GM12878 (cell line): ENCODE results near the gene ANXA10. TPM values are rescaled to one million over a fixed set of nuclear protein-coding genes. Genes with fewer than 3 reads are reported as not detected.

Source experiments
- ATAC-seq: fragments of 200-7000 bp; cut with Tn5 transposase; 3 replicates; pipeline ENCODE4 v1.9.1; 2020; ENCODE audit warnings: mild to moderate bottlenecking, moderate library complexity
- BruUV-seq: library from RNA; stranded (reverse); fragments of 400-500 nt; replicated peaks from 2 replicates; lab custom pipeline; 2021; lab: Mats Ljungman, UMichigan
- CTCF ChIA-PET: fragments of 300-600 bp; sonication (Branson Sonifier 250); formaldehyde crosslinking; extraction: SDS; loops from one replicate; lab custom pipeline; 2021; ENCODE audit warnings: inconsistent platforms; lab: Yijun Ruan, JAX
- POLR2A ChIA-PET: fragments of 350-600 bp; formaldehyde crosslinking; extraction: SDS; loops from one replicate; lab custom pipeline; 2021; ENCODE audit warnings: inconsistent platforms; lab: Charles Lee
- RAD21 ChIA-PET: fragments of 300-600 bp; sonication (Branson Sonifier 250); formaldehyde crosslinking; loops from one replicate; lab custom pipeline; 2023; ENCODE audit warnings: antibody characterized with exemption; ENCODE audit not compliant: unreplicated experiment; lab: Charles Lee
- SMC1A ChIA-PET: fragments of 300-600 bp; sonication (Branson Sonifier 250); formaldehyde crosslinking; loops from one replicate; lab custom pipeline; 2023; ENCODE audit not compliant: unreplicated experiment, uncharacterized antibody; lab: Charles Lee
- DNase-seq: peaks from one replicate; pipeline ENCODE4 v3.0.0-alpha.2; 2011; ENCODE audit warnings: low read depth, low spot score
- FAIRE-seq: peaks from 3 replicates; lab custom pipeline; 2011; peaks lifted over from hg19 to GRCh38; lab: Jason Lieb, UNC
- H2AFZ ChIP-seq: 2 replicates; pipeline ENCODE4 v1.6.0; 2011; ENCODE audit warnings: low read depth, low read length, control low read depth; ENCODE audit not compliant: control insufficient read depth
- H3K27ac ChIP-seq: 2 replicates; pipeline ENCODE4 v1.5.1; 2011; ENCODE audit warnings: control low read depth; ENCODE audit not compliant: control insufficient read depth, insufficient read depth
- H3K27me3 ChIP-seq, 2 experiments: replicated peaks in 1 of 2; 2 replicates each; pipeline versions ENCODE4 v1.6.0 to v1.6.1; 2011; ENCODE audit warnings: low read length in 1 of 2; ENCODE audit not compliant: control insufficient read depth in 2 of 2, insufficient read depth in 2 of 2
- H3K36me3 ChIP-seq, 2 experiments: 2 replicates each; pipeline ENCODE4 v1.5.1; 2011; ENCODE audit warnings: low read length in 1 of 2; ENCODE audit not compliant: control insufficient read depth in 2 of 2, insufficient read depth in 2 of 2
- H3K4me1 ChIP-seq: 2 replicates; pipeline ENCODE4 v1.6.1; 2011; ENCODE audit warnings: mild to moderate bottlenecking, low read length, moderate library complexity, mixed read lengths; ENCODE audit not compliant: control insufficient read depth, insufficient read depth
- H3K4me2 ChIP-seq: 2 replicates; pipeline ENCODE4 v1.6.0; 2011; ENCODE audit warnings: control low read depth; ENCODE audit not compliant: control insufficient read depth, insufficient read depth
- H3K4me3 ChIP-seq: fragments of 200-600 bp; sonication (generic); 2 replicates; pipeline ENCODE4 v1.5.1; 2016
- H3K79me2 ChIP-seq: 2 replicates; pipeline ENCODE4 v1.6.0; 2011; ENCODE audit warnings: low read length; ENCODE audit not compliant: control insufficient read depth, insufficient read depth
- H3K9ac ChIP-seq: 2 replicates; pipeline ENCODE4 v1.8.0; 2011; ENCODE audit warnings: low read length, control low read depth, mixed read lengths; ENCODE audit not compliant: control insufficient read depth, insufficient read depth
- H3K9me3 ChIP-seq: replicated peaks from 3 replicates; pipeline ENCODE4 v1.5.1; 2011; ENCODE audit warnings: mild to moderate bottlenecking, low read length; ENCODE audit not compliant: control insufficient read depth, insufficient read depth
- H4K20me1 ChIP-seq: 2 replicates; pipeline ENCODE4 v1.6.0; 2011; ENCODE audit not compliant: control insufficient read depth, insufficient read depth
- BACH1 ChIP-seq: fragments of 450-650 bp; IDR thresholded peaks from 2 replicates; pipeline ENCODE4 v1.6.1; 2017; ENCODE audit warnings: mild to moderate bottlenecking, borderline replicate concordance
- CHD1 ChIP-seq: IDR thresholded peaks from 2 replicates; pipeline ENCODE4 v1.6.1; 2012; ENCODE audit warnings: low read depth, low read length, improper control_type of control experiment
- CTCF ChIP-seq, 3 experiments: IDR thresholded peaks in 2 of 3; conservative IDR thresholded peaks in 1 of 3; 2 replicates each; pipeline ENCODE4 v1.5.1; 2011; ENCODE audit warnings: low read depth in 3 of 3, low read length in 3 of 3, mild to moderate bottlenecking in 3 of 3, control low read depth in 2 of 3, moderate library complexity in 2 of 3, inconsistent platforms in 1 of 3, mixed read lengths in 1 of 3; ENCODE audit not compliant: control insufficient read depth in 2 of 3, insufficient read depth in 1 of 3; ENCODE audit errors: extremely low read depth in 1 of 3
- GATAD2B ChIP-seq: fragments of 450-650 bp; conservative IDR thresholded peaks from 2 replicates; pipeline ENCODE4 v1.6.1; 2017; ENCODE audit warnings: low read depth, mild to moderate bottlenecking, moderate library complexity
- KLF5 ChIP-seq: fragments of 450-650 bp; IDR thresholded peaks from 2 replicates; pipeline ENCODE4 v1.6.1; 2014; ENCODE audit warnings: mild to moderate bottlenecking; ENCODE audit not compliant: partially characterized antibody
- MYC ChIP-seq: IDR thresholded peaks from 2 replicates; pipeline ENCODE4 v1.6.1; 2011; ENCODE audit warnings: mild to moderate bottlenecking, low read length, moderate library complexity, inconsistent platforms; ENCODE audit not compliant: insufficient read depth, insufficient replicate concordance, insufficient read length, severe bottlenecking
- PAX8 ChIP-seq: fragments of 450-650 bp; IDR thresholded peaks from 2 replicates; pipeline ENCODE4 v1.6.1; 2017; ENCODE audit warnings: mild to moderate bottlenecking, moderate library complexity
- PKNOX1 ChIP-seq: fragments of 450-650 bp; IDR thresholded peaks from 2 replicates; pipeline ENCODE4 v1.6.1; 2016; ENCODE audit warnings: mild to moderate bottlenecking
- SMAD5 ChIP-seq: IDR thresholded peaks from 2 replicates; pipeline ENCODE4 v1.6.1; 2016; ENCODE audit warnings: antibody characterized with exemption, low read depth
- SP1 ChIP-seq: IDR thresholded peaks from one replicate; pipeline ENCODE4 v1.6.1; 2011; ENCODE audit warnings: low read depth, low read length
- SPI1 ChIP-seq: IDR thresholded peaks from 2 replicates; pipeline ENCODE4 v1.6.1; 2011; ENCODE audit warnings: low read depth, mild to moderate bottlenecking, low read length, moderate library complexity, borderline replicate concordance; ENCODE audit not compliant: insufficient read depth
- STAT1 ChIP-seq: fragments of 450-650 bp; conservative IDR thresholded peaks from 2 replicates; pipeline ENCODE4 v1.6.1; 2014; ENCODE audit warnings: antibody characterized with exemption, mild to moderate bottlenecking
- WGBS: methylation state at CpG from one replicate; pipeline ENCODE4 v1.1.6; 2016; ENCODE audit warnings: low lambda C conversion rate; ENCODE audit not compliant: insufficient replicate concordance, insufficient coverage; ENCODE audit errors: missing lambda C conversion rate; 5-methylcytosine and 5-hydroxymethylcytosine counted together
- in situ Hi-C: fragments of 300-500 bp; cut with MboI; formaldehyde crosslinking; loops from 9 replicates; pipeline ENCODE4 v1.14.3; 2018; ENCODE audit warnings: mixed read lengths
- intact Hi-C: fragments of 100-400 bp; cut with micrococcal nuclease; formaldehyde crosslinking; loops from one replicate; pipeline ENCODE4 v1.14.2; 2022; ENCODE audit not compliant: unreplicated experiment
- polyA plus RNA-seq, 11 experiments: library from polyadenylated mRNA; depleted of rRNA in 4 of 11; unstranded in 6 of 11; stranded (reverse) in 5 of 11; fragments of >200 nt; fragmentation: Nextera tagmentation in 4 of 11; fragmentation: Illumina TruSeq in 1 of 11; extraction: Ambion mirVana in 4 of 11; extraction: Trizol in 1 of 11; gene quantifications; 1 replicate in 1 of 11; 2 replicates in 10 of 11; pipeline versions ENCODE4 v1.2.1 to v1.2.3, GENCODE V29; 2011 to 2016; ENCODE audit warnings: inconsistent platforms in 2 of 11, missing spikeins in 2 of 11, low read depth in 1 of 11
- total RNA-seq, 4 experiments: library from RNA; depleted of rRNA in 3 of 4; stranded (reverse); fragments of >200 nt in 3 of 4; fragmentation: Illumina TruSeq in 1 of 4; extraction: Trizol in 1 of 4; gene quantifications; 2 replicates each; pipeline versions ENCODE4 v1.2.1 to v1.2.3, GENCODE V29; 2013 to 2021
- TF ChIP-seq, protein P1 (sequence below): fragments of 450-650 bp; IDR thresholded peaks from 2 replicates; pipeline ENCODE4 v1.6.1; 2018; ENCODE audit warnings: mild to moderate bottlenecking, low read depth, moderate library complexity; ENCODE audit not compliant: partially characterized antibody
- TF ChIP-seq, protein P2 (sequence below): fragments of 150-350 bp; IDR thresholded peaks from 2 replicates; pipeline ENCODE4 v1.6.1; 2016; ENCODE audit warnings: low read depth, low read length

ANXA10 gene
- total and polyA plus RNA-seq, 10 of the 15 experiments (the other 5 are each of a cell fraction or from before 2014, with no cell fraction given): not detected

GRCh38 chr4:168151327-168151726, 59.0 kb downstream of the ANXA10 start:
- 25% methylated on average over 3 of the region's 3 CpGs for WGBS
- Histone ChIP-seq H3K36me3 (no peaks in the 10 kb centered on the region), H3K4me2 (no peak overlapping the region), H3K9ac (no peak overlapping the region), H4K20me1 (no peaks in the 10 kb centered on the region), H3K4me1 (no peaks in the 10 kb centered on the region), H3K27ac (no peak overlapping the region), H3K9me3 (no peaks in the 10 kb centered on the region), H3K27me3 (no peaks in the 10 kb centered on the region), H2AFZ (no peak overlapping the region), H3K4me3 (no peak overlapping the region), H3K79me2 (no peaks in the 10 kb centered on the region)
- FAIRE-seq (no peak), DNase-seq (no peak), ATAC-seq (no peak)
- ChIA-PET CTCF (interaction anchor here (0.6 to 1.4 kb wide), 2 partner anchors 392 to 528 kb away, joined by 4 read pairs; no protein-coding TSS in a partner anchor), SMC1A (interaction anchor here (0.9 kb wide), 1 partner anchor 161 kb away, joined by 4 read pairs; no protein-coding TSS in a partner anchor), RAD21 (no interaction called here), POLR2A (no interaction called here)
- in situ Hi-C loops: no loop called here
- TF ChIP-seq SP1 (no peak), KLF5 (no peak), BACH1 (no peak), CTCF (IDR thresholded peaks at IDR 0.05 in 2 of 3, conservative IDR thresholded peaks at IDR 0.05 in 1 of 3; ENCODE audit: control insufficient read depth in 2 of 3, extremely low read depth in 1 of 3, insufficient read depth in 1 of 3, low read depth in 3 of 3, low read length in 3 of 3) (no peak), SMAD5 (no peak), STAT1 (no peak), MYC (no peak), GATAD2B (no peak), PAX8 (no peak), SPI1 (no peak), PKNOX1 (no peak), CHD1 (no peak)
- TF ChIP-seq, protein P1, sequence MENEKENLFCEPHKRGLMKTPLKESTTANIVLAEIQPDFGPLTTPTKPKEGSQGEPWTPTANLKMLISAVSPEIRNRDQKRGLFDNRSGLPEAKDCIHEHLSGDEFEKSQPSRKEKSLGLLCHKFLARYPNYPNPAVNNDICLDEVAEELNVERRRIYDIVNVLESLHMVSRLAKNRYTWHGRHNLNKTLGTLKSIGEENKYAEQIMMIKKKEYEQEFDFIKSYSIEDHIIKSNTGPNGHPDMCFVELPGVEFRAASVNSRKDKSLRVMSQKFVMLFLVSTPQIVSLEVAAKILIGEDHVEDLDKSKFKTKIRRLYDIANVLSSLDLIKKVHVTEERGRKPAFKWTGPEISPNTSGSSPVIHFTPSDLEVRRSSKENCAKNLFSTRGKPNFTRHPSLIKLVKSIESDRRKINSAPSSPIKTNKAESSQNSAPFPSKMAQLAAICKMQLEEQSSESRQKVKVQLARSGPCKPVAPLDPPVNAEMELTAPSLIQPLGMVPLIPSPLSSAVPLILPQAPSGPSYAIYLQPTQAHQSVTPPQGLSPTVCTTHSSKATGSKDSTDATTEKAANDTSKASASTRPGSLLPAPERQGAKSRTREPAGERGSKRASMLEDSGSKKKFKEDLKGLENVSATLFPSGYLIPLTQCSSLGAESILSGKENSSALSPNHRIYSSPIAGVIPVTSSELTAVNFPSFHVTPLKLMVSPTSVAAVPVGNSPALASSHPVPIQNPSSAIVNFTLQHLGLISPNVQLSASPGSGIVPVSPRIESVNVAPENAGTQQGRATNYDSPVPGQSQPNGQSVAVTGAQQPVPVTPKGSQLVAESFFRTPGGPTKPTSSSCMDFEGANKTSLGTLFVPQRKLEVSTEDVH: no peak
- TF ChIP-seq, protein P2, sequence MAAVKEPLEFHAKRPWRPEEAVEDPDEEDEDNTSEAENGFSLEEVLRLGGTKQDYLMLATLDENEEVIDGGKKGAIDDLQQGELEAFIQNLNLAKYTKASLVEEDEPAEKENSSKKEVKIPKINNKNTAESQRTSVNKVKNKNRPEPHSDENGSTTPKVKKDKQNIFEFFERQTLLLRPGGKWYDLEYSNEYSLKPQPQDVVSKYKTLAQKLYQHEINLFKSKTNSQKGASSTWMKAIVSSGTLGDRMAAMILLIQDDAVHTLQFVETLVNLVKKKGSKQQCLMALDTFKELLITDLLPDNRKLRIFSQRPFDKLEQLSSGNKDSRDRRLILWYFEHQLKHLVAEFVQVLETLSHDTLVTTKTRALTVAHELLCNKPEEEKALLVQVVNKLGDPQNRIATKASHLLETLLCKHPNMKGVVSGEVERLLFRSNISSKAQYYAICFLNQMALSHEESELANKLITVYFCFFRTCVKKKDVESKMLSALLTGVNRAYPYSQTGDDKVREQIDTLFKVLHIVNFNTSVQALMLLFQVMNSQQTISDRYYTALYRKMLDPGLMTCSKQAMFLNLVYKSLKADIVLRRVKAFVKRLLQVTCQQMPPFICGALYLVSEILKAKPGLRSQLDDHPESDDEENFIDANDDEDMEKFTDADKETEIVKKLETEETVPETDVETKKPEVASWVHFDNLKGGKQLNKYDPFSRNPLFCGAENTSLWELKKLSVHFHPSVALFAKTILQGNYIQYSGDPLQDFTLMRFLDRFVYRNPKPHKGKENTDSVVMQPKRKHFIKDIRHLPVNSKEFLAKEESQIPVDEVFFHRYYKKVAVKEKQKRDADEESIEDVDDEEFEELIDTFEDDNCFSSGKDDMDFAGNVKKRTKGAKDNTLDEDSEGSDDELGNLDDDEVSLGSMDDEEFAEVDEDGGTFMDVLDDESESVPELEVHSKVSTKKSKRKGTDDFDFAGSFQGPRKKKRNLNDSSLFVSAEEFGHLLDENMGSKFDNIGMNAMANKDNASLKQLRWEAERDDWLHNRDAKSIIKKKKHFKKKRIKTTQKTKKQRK: no peak
- no TSS peak for BruUV-seq
- intact Hi-C loops: loop anchor here (5.0 kb wide), 2 partner anchors 1129 to 1984 kb away; no protein-coding TSS in a partner anchor
